ENCODE measurements around the gene ARID5B. TPM values are rescaled to one million over a fixed set of nuclear protein-coding genes. Genes with fewer than 3 reads are reported as not detected.

The ARID5B gene
- total RNA-seq, 1 donor from 2014 or later: 1.1 TPM

DNA sequence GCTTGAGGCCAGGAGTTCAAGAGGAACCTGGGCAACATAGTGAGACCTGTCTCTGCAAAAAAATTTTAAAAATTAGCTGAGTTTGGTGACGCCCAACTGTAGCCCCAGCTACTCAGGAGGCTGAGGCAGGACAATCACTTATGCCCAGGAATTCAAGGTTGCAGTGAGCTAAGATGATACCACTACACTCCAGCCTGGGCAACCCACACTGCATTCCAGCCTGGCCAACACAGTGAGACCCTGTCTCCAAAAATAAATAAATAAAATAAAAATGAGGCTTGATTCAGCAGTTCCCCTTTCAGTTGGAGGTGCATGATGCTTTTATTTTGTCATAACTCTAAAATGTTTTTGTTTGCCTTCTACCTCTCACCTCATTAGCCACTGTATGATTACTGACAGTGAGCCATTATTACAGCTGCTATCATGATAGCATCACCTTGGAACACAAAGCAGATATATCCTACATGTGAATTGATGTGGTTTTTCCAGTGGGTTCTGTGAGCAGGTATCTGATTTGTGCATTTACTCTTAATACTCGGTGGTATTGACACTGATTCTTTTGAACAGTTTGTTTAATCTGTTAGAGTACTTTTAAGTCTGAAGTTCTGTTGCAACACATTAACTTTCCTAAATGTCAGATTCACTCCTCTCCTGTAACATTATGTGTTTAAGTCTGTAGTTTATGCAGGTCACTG is 49.1 kb downstream of the ARID5B start:
- Mint-ChIP-seq H3K4me1 (ENCODE audit: low read depth, unreplicated experiment) (no peaks in the 10 kb centered on the region), H3K27me3 (ENCODE audit: unreplicated experiment) (no peaks in the 10 kb centered on the region), H3K27ac (ENCODE audit: unreplicated experiment) (no peak overlapping the region), H3K4me3 (ENCODE audit: unreplicated experiment) (no peak overlapping the region), H3K9me3 (ENCODE audit: unreplicated experiment) (no peaks in the 10 kb centered on the region), H3K36me3 (ENCODE audit: unreplicated experiment) (no peaks in the 10 kb centered on the region)
- TF ChIP-seq, protein P1, sequence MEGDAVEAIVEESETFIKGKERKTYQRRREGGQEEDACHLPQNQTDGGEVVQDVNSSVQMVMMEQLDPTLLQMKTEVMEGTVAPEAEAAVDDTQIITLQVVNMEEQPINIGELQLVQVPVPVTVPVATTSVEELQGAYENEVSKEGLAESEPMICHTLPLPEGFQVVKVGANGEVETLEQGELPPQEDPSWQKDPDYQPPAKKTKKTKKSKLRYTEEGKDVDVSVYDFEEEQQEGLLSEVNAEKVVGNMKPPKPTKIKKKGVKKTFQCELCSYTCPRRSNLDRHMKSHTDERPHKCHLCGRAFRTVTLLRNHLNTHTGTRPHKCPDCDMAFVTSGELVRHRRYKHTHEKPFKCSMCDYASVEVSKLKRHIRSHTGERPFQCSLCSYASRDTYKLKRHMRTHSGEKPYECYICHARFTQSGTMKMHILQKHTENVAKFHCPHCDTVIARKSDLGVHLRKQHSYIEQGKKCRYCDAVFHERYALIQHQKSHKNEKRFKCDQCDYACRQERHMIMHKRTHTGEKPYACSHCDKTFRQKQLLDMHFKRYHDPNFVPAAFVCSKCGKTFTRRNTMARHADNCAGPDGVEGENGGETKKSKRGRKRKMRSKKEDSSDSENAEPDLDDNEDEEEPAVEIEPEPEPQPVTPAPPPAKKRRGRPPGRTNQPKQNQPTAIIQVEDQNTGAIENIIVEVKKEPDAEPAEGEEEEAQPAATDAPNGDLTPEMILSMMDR (IDR thresholded peaks at IDR 0.05; ENCODE audit: partially characterized antibody, unreplicated experiment): no peak
- DNase-seq: no peak

DNA sequence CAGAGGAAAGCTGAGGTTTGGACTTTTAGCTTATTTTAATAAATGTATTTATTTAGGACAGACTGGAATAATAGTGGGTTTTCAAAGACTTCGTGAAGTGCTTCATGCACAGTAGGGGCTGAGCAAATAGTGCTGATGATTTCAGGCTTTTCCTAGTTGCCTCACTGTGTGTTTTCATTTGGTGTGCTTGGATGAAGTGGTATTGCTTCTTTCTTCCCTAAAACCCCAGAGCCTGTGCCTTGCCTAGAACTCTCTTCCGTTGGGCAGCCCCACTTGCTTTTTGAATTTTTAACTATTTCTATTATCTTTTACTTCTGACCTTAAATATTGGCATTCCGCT is 49.6 kb downstream of the ARID5B start:
- H3K4me1 Mint-ChIP-seq (ENCODE audit: low read depth, unreplicated experiment): no peaks in the 10 kb centered on the region
- no peak overlapping the region for H3K27ac Mint-ChIP-seq (ENCODE audit: unreplicated experiment)
- no peaks in the 10 kb centered on the region for H3K27me3 Mint-ChIP-seq (ENCODE audit: unreplicated experiment)
- no peak overlapping the region for H3K4me3 Mint-ChIP-seq (ENCODE audit: unreplicated experiment)
- TF ChIP-seq, protein P1 (IDR thresholded peaks at IDR 0.05; ENCODE audit: partially characterized antibody, unreplicated experiment): no peak
- H3K9me3 Mint-ChIP-seq (ENCODE audit: unreplicated experiment): no peaks in the 10 kb centered on the region
- no peak for DNase-seq
- no peaks in the 10 kb centered on the region for H3K36me3 Mint-ChIP-seq (ENCODE audit: unreplicated experiment)

- no peak overlapping the region for H3K4me3 Mint-ChIP-seq (ENCODE audit: unreplicated experiment)
- H3K27me3 Mint-ChIP-seq (ENCODE audit: unreplicated experiment): no peaks in the 10 kb centered on the region
- TF ChIP-seq, protein P1 (IDR thresholded peaks at IDR 0.05; ENCODE audit: partially characterized antibody, unreplicated experiment): no peak
- DNase-seq: no peak
- H3K4me1 Mint-ChIP-seq (ENCODE audit: low read depth, unreplicated experiment): no peaks in the 10 kb centered on the region
- H3K36me3 Mint-ChIP-seq (ENCODE audit: unreplicated experiment): no peaks in the 10 kb centered on the region
- no peak overlapping the region for H3K27ac Mint-ChIP-seq (ENCODE audit: unreplicated experiment)
- no peaks in the 10 kb centered on the region for H3K9me3 Mint-ChIP-seq (ENCODE audit: unreplicated experiment)
These were observed 50.7 kb downstream of the ARID5B start for GRCh38 chr10:61952028-61952674.

- H3K4me3 Mint-ChIP-seq (ENCODE audit: unreplicated experiment): no peak overlapping the region
- H3K9me3 Mint-ChIP-seq (ENCODE audit: unreplicated experiment): no peaks in the 10 kb centered on the region
- H3K4me1 Mint-ChIP-seq (ENCODE audit: low read depth, unreplicated experiment): no peaks in the 10 kb centered on the region
- TF ChIP-seq, protein P1 (IDR thresholded peaks at IDR 0.05; ENCODE audit: partially characterized antibody, unreplicated experiment): no peak
- DNase-seq: no peak
- H3K27ac Mint-ChIP-seq (ENCODE audit: unreplicated experiment): no peak overlapping the region
- H3K36me3 Mint-ChIP-seq (ENCODE audit: unreplicated experiment): no peaks in the 10 kb centered on the region
- H3K27me3 Mint-ChIP-seq (ENCODE audit: unreplicated experiment): no peaks in the 10 kb centered on the region
These were observed 51.7 kb downstream of the ARID5B start for GRCh38 chr10:61953183-61953582.

- Mint-ChIP-seq H3K27me3 (ENCODE audit: unreplicated experiment) (no peaks in the 10 kb centered on the region), H3K27ac (ENCODE audit: unreplicated experiment) (no peak overlapping the region), H3K4me1 (ENCODE audit: low read depth, unreplicated experiment) (no peaks in the 10 kb centered on the region), H3K4me3 (ENCODE audit: unreplicated experiment) (no peak overlapping the region), H3K9me3 (ENCODE audit: unreplicated experiment) (no peaks in the 10 kb centered on the region), H3K36me3 (ENCODE audit: unreplicated experiment) (no peaks in the 10 kb centered on the region)
- no peak for DNase-seq
- TF ChIP-seq, protein P1 (IDR thresholded peaks at IDR 0.05; ENCODE audit: partially characterized antibody, unreplicated experiment): no peak
These were observed 56.3 kb downstream of the ARID5B start for GRCh38 chr10:61957806-61958205.

Data from glutamatergic neuron (in vitro differentiated cells).